GM21381 (cell line): ENCODE results near the gene SLC22A16.

ENCODE experiments used
- ATAC-seq: cut with Tn5 transposase; IDR thresholded peaks from one replicate; pipeline ENCODE4 v1.9.1; 2021; ENCODE audit warnings: mild to moderate bottlenecking, moderate library complexity; ENCODE audit not compliant: unreplicated experiment

The SLC22A16 gene

DNA sequence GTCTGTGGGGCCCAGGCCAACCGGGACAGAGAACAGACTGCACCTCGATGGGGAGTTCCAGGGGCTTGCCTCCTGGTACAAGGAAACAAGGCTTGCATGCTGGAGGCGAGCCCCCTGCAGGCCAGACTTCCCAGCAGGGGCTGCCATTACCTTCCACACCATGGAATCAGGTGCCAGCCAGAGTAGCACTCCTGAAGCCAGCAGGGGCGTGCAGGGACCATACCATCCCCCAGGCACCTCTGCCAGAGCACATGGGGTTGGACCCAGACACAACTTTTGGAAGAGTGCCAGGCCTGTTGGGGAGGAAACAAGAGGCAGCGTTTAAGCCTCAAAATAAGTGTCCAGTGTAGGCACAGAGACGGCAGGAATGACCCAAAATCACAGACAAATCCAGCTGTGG lies 67.5 kb downstream of the SLC22A16 start:
- no peak for ATAC-seq

DNA sequence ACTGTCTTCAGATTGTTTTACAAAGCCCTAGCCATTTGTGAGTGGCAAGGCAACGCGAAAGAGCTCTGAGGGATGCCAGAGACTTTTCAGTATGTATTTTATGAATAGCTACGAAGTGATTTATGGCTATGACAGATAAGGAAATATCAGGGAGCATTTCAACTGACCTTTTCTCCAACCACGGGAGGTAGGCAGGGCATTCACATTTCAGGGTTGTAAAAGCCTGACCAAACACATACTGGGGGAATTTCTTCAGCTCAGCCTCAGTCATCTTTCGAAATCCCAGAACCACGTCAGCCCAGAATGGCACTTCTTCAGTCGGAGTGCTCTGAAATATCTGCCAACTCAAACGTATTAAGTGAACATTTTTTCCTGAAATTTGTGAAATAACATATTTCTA lies 71.8 kb downstream of the SLC22A16 start:
- ATAC-seq: no peak

- no peak for ATAC-seq
These were observed 74.7 kb downstream of the SLC22A16 start for GRCh38 chr6:110401585-110402176.

GRCh38 chr6:110400208-110400607 lies 76.2 kb downstream of the SLC22A16 start:
- no peak for ATAC-seq

DNA sequence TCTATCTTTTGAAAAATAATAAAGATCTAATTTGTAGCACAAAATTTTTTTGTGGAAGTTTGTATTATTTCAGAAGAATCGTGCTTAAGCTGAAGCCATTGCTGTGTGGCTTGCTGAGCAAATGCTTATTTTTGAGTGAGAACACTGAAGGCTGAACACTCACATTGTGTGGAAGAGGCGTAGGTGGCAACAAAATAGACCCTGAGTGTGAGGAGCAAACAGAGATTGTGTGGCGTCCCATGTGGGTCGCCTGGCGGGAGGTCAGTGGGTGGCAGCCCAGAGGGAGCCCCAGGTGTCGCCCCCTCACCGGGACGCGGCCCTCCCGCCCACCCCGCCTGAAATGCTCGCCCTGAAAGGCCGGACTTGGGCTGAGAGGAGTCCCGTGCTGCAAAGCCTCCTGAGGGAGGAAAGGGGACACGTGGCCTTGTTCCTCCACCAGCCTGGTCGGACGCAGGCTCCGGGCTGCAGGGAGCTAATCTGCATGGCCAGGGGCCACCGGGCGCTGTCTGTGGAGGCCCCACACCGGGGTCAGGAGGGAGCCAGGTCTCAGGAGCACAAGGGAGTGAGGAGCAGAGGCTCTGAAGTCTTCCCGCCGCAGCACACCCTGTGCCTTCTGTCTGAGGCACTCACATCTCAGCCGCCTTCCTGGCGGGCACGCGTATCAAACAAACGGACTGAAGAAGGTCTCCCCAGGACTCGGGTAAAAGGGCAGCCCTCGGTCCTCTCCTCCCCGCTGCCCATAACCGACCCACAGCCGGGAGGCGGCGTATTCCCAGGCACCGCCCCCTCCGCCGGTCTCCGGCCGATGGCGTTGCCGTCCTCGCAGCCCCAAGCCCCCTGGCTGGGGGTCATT lies 77.0 kb downstream of the SLC22A16 start:
- ATAC-seq: no peak

- ATAC-seq: no peak
These were observed 77.6 kb downstream of the SLC22A16 start for GRCh38 chr6:110398778-110399177.

- ATAC-seq: no peak
These were observed 81.2 kb downstream of the SLC22A16 start for GRCh38 chr6:110395221-110395620.

GRCh38 chr6:110394409-110394808 lies 82.0 kb downstream of the SLC22A16 start:
- ATAC-seq: no peak

- ATAC-seq: no peak
These were observed 83.7 kb downstream of the SLC22A16 start for GRCh38 chr6:110392727-110393126.

- ATAC-seq: no peak
These were observed 86.0 kb downstream of the SLC22A16 start for GRCh38 chr6:110390404-110390803.

GRCh38 chr6:110389689-110390382 lies 86.6 kb downstream of the SLC22A16 start:
- ATAC-seq: no peak

DNA sequence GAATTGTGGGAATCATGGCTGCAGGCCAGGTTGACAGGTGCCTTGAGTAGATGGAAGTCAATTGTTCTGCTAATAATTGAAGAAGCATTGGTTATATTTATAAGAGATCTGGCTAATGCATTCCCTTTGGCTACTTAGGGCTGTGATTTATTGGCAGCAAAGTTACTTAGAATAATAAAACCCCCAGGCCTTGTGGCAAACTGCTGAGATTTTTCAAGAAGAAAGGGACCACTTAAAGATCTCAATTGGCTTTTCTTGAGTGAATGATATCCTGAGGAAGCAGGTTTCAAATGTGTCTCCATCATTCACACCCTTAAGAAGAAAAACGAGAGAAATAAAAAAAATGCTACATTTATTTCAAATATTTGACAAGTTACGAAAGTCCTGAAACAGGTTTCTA lies 88.4 kb downstream of the SLC22A16 start:
- ATAC-seq: no peak

- ATAC-seq: no peak
These were observed 91.0 kb downstream of the SLC22A16 start for GRCh38 chr6:110385458-110385863.

DNA sequence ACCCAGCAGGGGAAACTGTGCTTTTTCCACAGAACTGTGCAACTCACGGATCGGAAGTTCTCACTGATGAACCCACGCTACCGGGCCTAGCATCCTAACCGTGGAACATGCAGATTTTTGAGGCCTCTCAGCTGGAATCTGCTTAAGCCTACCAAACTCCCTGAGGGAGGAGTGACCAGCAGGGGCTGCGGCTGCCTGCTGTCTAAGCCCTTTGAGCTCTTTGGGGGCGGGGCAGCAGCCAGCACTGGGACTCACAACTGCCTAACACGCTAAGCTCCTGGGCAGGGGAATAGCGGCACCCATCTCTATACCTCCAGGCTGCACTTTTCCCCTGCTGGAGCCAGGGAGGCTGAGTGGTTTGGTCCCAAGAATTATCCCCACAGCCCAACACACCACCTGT lies 97.9 kb downstream of the SLC22A16 start:
- ATAC-seq: no peak
